ENCODE results near the gene KCNK17. TPM values are rescaled to one million over a fixed set of nuclear protein-coding genes. Genes with fewer than 3 reads are reported as not detected.
A peak's percentile ranks its signal among the peaks of the same experiment; 100 is the strongest.

KCNK17 gene
- total RNA-seq, 1 donor from 2014 or later, result not detected

- TF ChIP-seq CTCF (IDR thresholded peaks at IDR 0.05; ENCODE audit: partially characterized antibody, unreplicated experiment), result peak; percentile 91
- DNase-seq, result peak; percentile 83
- Mint-ChIP-seq H3K9me3 (ENCODE audit: unreplicated experiment) (peaks cover 2% of the 10 kb centered on the region), H3K4me1 (ENCODE audit: low read depth, unreplicated experiment) (peaks cover 4% of the 10 kb centered on the region), H3K36me3 (ENCODE audit: unreplicated experiment) (no peaks in the 10 kb centered on the region), H3K4me3 (ENCODE audit: unreplicated experiment) (no peak overlapping the region), H3K27ac (ENCODE audit: unreplicated experiment) (no peak overlapping the region), H3K27me3 (ENCODE audit: unreplicated experiment) (peaks cover 4% of the 10 kb centered on the region)
These were observed 33.8 kb upstream of the KCNK17 start for GRCh38 chr6:39347906-39348585.

- Mint-ChIP-seq H3K27me3 (ENCODE audit: unreplicated experiment) (peaks cover 4% of the 10 kb centered on the region), H3K4me1 (ENCODE audit: low read depth, unreplicated experiment) (peaks cover 4% of the 10 kb centered on the region), H3K4me3 (ENCODE audit: unreplicated experiment) (no peak overlapping the region), H3K36me3 (ENCODE audit: unreplicated experiment) (no peaks in the 10 kb centered on the region), H3K9me3 (ENCODE audit: unreplicated experiment) (peaks cover 2% of the 10 kb centered on the region), H3K27ac (ENCODE audit: unreplicated experiment) (no peak overlapping the region)
- DNase-seq, result no peak
- TF ChIP-seq CTCF (IDR thresholded peaks at IDR 0.05; ENCODE audit: partially characterized antibody, unreplicated experiment), result no peak
These were observed 33.0 kb upstream of the KCNK17 start for GRCh38 chr6:39347206-39347605.

- H3K36me3 Mint-ChIP-seq (ENCODE audit: unreplicated experiment), result no peaks in the 10 kb centered on the region
- H3K9me3 Mint-ChIP-seq (ENCODE audit: unreplicated experiment), result peaks cover 2% of the 10 kb centered on the region
- peaks cover 4% of the 10 kb centered on the region for H3K4me1 Mint-ChIP-seq (ENCODE audit: low read depth, unreplicated experiment)
- DNase-seq, result no peak
- no peak overlapping the region for H3K27ac Mint-ChIP-seq (ENCODE audit: unreplicated experiment)
- peaks cover 4% of the 10 kb centered on the region for H3K27me3 Mint-ChIP-seq (ENCODE audit: unreplicated experiment)
- no peak overlapping the region for H3K4me3 Mint-ChIP-seq (ENCODE audit: unreplicated experiment)
- no peak for TF ChIP-seq CTCF (IDR thresholded peaks at IDR 0.05; ENCODE audit: partially characterized antibody, unreplicated experiment)
These were observed 30.6 kb upstream of the KCNK17 start for GRCh38 chr6:39344821-39345280.

GRCh38 chr6:39343396-39343870, 29.2 kb upstream of the KCNK17 start:
- Mint-ChIP-seq H3K36me3 (ENCODE audit: unreplicated experiment) (no peaks in the 10 kb centered on the region), H3K9me3 (ENCODE audit: unreplicated experiment) (peaks cover 2% of the 10 kb centered on the region), H3K4me3 (ENCODE audit: unreplicated experiment) (no peak overlapping the region), H3K4me1 (ENCODE audit: low read depth, unreplicated experiment) (peaks cover 4% of the 10 kb centered on the region), H3K27ac (ENCODE audit: unreplicated experiment) (no peak overlapping the region), H3K27me3 (ENCODE audit: unreplicated experiment) (peaks cover 4% of the 10 kb centered on the region)
- TF ChIP-seq CTCF (IDR thresholded peaks at IDR 0.05; ENCODE audit: partially characterized antibody, unreplicated experiment), result no peak
- no peak for DNase-seq

GRCh38 chr6:39342692-39343395, 28.6 kb upstream of the KCNK17 start:
- H3K36me3 Mint-ChIP-seq (ENCODE audit: unreplicated experiment), result no peaks in the 10 kb centered on the region
- DNase-seq, result no peak
- peaks cover 2% of the 10 kb centered on the region for H3K9me3 Mint-ChIP-seq (ENCODE audit: unreplicated experiment)
- no peak for TF ChIP-seq CTCF (IDR thresholded peaks at IDR 0.05; ENCODE audit: partially characterized antibody, unreplicated experiment)
- no peak overlapping the region for H3K27ac Mint-ChIP-seq (ENCODE audit: unreplicated experiment)
- peaks cover 4% of the 10 kb centered on the region for H3K27me3 Mint-ChIP-seq (ENCODE audit: unreplicated experiment)
- no peak overlapping the region for H3K4me3 Mint-ChIP-seq (ENCODE audit: unreplicated experiment)
- peaks cover 4% of the 10 kb centered on the region for H3K4me1 Mint-ChIP-seq (ENCODE audit: low read depth, unreplicated experiment)

Measured in glutamatergic neuron (in vitro differentiated cells).